ENCODE results near the gene SH3RF3. TPM values are rescaled to one million over a fixed set of nuclear protein-coding genes. Genes with fewer than 3 reads are reported as not detected.

Gene SH3RF3
- total and polyA plus RNA-seq, 2 of the 13 experiments (the other 11 are each of a cell fraction or from before 2014, with no cell fraction given): 0.04 TPM; not detected in 1

- Histone ChIP-seq H2AFZ (ENCODE audit: low read length) (no peak overlapping the region), H3K27me3 (ENCODE audit: control insufficient read depth in 1 of 2, insufficient read depth in 2 of 2, low read length in 2 of 2) (peaks cover 5 to 11% of the 10 kb centered on the region in 2 experiments; a peak in 4 of 5 replicates), H3K36me3 (replicated peaks in 1 of 2; ENCODE audit: control insufficient read depth in 1 of 2, insufficient read depth in 2 of 2, low read length in 2 of 2) (no peaks in the 10 kb centered on the region), H3K4me3 (replicated peaks in 1 of 3; ENCODE audit: insufficient read depth in 1 of 3, low read depth in 2 of 3, low read length in 3 of 3) (no peak overlapping the region), H3K4me2 (ENCODE audit: low read depth, low read length) (no peak overlapping the region), H3K9ac (ENCODE audit: insufficient read depth, low read depth, low read length) (no peak overlapping the region), H3K27ac (ENCODE audit: extremely low read length, insufficient read depth, low read length) (no peak overlapping the region), H3K9me3 (ENCODE audit: low read length) (no peaks in the 10 kb centered on the region), H3K4me1 (ENCODE audit: insufficient read depth, low read length) (no peaks in the 10 kb centered on the region), H4K20me1 (ENCODE audit: insufficient read depth, low read length) (no peaks in the 10 kb centered on the region), H3K79me2 (ENCODE audit: insufficient read depth, low read length) (no peaks in the 10 kb centered on the region)
- BruUV-seq (replicated peaks): no TSS peak
- WGBS (ENCODE audit: low lambda C conversion rate): 70% methylated on average over 13 of the region's 17 CpGs
- no peak for TF ChIP-seq ZNF317 (CRISPR knock-in tag; IDR thresholded peaks at IDR 0.05)
- no peak for TF ChIP-seq SAFB2 (CRISPR knock-in tag; IDR thresholded peaks at IDR 0.05; ENCODE audit: borderline replicate concordance, low read depth)
- TF ChIP-seq ZNF451 (CRISPR knock-in tag; IDR thresholded peaks at IDR 0.05): no peak
- no peak for TF ChIP-seq NR2F2 (IDR thresholded peaks at IDR 0.05; ENCODE audit: borderline replicate concordance, low read depth)
- no peak for TF ChIP-seq ZNF34 (CRISPR knock-in tag; IDR thresholded peaks at IDR 0.05; ENCODE audit: borderline replicate concordance)
- no peak for TF ChIP-seq MTF1 (CRISPR knock-in tag; IDR thresholded peaks at IDR 0.05)
- TF ChIP-seq HNRNPUL1 (IDR thresholded peaks at IDR 0.05; ENCODE audit: low read depth, low read length): no peak
- no peak for TF ChIP-seq ZC3H13 (CRISPR knock-in tag; IDR thresholded peaks at IDR 0.05)
- TF ChIP-seq CHCHD3 (CRISPR knock-in tag; IDR thresholded peaks at IDR 0.05): no peak
- no peak for TF ChIP-seq ZNF678 (CRISPR knock-in tag; IDR thresholded peaks at IDR 0.05)
- no peak for TF ChIP-seq PBX2 (CRISPR knock-in tag; IDR thresholded peaks at IDR 0.05)
- no peak for TF ChIP-seq MED13 (CRISPR knock-in tag; IDR thresholded peaks at IDR 0.05)
- TF ChIP-seq ZNF619 (CRISPR knock-in tag; IDR thresholded peaks at IDR 0.05): no peak
- intact Hi-C loops (cut with micrococcal nuclease; ENCODE audit: unreplicated experiment): no loop called here
- in situ Hi-C loops (cut with HindIII; ENCODE audit: extremely low pct_ligation_motif_present, low pct_unique_long_range_greater_than_20kb): no loop called here
- ATAC-seq (no peak), FAIRE-seq (no peak), DNase-seq (ENCODE audit: low spot score) (no peak)
- POLR2A ChIA-PET: no interaction called here
- CTCF ChIA-PET (ENCODE audit: low intra/inter-chr PET ratio, low total read pairs): no interaction called here
Measured at GRCh38 chr2:109432421-109432820, 303.4 kb downstream of the SH3RF3 start.
